Measurements from ENCODE around the gene CDH19.

Gene CDH19

DNA sequence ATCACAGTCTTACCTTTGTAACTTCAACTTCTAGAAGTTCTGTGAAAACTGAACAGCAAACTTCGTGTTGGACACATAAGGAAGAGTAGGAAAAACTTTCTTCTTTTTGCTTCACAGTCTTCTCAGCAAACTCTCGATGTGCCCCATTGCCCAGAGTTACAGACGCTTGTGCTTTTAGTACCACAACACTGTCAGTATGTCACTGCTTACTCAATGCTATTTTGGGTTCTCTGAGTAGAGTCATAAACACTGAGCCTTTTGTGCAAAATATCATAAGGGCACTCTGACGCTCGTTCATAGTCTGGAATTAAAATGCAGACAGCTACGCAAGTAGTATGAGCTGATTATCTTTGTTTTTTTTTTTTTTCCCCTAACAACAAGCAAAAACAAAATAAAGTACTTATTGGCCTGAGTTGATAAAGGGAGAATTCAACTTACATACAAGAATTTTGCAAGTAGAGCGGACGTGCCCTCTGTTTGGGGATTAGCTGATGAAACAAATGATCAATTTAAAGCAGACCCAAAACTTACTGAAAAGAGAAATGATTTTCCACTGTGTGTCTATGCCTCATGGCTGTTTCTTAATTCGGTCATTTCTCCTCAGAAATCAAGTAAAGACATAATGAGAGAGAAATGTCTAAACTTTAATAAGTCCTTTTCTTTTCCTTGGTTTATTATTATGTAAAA is at the start of gene CDH19:
TSS of gene CDH19 (minus strand) at position 150 of the 687 bp plus-strand sequence. CDS start 31,886 bp downstream, outside the sequence.
- no peak for FAIRE-seq

- FAIRE-seq, result no peak
These were observed 43.8 kb upstream of the CDH19 start for GRCh38 chr18:66647671-66648070.

GRCh38 chr18:66646609-66647008 is 42.7 kb upstream of the CDH19 start:
- FAIRE-seq, result no peak

GRCh38 chr18:66645983-66646382 is 42.1 kb upstream of the CDH19 start:
- FAIRE-seq, result no peak

- FAIRE-seq, result no peak
These were observed 37.2 kb upstream of the CDH19 start for GRCh38 chr18:66641056-66641455.

DNA sequence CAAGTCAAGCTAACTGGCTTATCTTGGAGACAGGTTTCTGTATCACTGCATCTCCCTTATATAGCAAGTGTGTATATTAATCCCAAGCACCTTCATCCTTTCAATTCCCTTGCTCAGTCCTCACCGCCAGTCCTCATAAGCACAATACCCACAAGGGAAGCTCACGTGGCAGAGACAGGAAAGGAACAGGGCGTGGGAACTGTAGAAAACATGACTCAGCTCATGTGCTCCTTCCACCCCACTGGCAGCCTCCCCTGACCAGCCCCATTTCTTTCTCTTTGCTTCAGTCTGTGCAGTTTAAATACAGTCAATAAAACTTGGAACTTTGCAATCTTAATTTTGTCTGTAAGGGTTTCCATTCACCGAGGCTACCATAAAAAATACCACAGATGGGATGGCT is 36.5 kb upstream of the CDH19 start:
- FAIRE-seq, result no peak

GRCh38 chr18:66638856-66639629 is 35.2 kb upstream of the CDH19 start:
- no peak for FAIRE-seq

DNA sequence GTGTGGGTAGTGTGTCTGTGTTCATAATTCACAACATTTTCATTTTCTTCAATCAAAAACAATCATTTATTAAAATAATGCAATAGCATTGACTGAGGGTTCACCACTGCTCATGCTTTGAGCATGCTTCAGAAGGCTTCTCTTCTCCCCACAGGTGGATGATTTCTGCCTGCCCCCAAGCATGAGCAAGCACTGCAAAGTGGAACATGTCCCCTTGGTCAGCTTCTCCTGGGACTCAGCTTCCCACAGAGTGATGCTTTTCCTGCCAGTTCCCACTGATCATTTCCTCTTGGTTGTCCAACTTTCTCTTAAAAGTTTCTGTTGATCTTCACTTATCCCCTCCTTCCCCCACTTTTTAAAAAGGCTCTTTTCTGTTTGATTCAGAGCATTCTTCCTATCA is 31.5 kb upstream of the CDH19 start:
- no peak for FAIRE-seq

DNA sequence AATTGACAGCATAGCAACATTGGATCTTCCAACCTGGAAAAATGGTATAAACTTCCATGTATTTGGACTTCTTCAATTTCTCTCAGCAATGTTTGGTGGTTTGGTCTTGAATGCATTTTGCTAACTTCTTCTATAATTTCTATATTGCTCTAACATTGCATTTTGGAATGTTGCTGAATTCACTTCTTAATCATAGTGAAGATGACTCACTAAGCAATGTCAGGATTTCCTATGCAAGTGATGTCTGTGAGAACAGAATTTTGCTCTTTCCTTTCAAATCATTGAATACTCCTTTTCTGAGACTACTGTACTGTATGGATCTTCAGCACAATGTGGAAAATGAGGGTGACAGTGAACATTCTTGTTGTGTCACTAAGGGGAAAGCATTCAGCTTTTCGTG is 28.9 kb upstream of the CDH19 start:
- no peak for FAIRE-seq

GRCh38 chr18:66630831-66631230 is 26.9 kb upstream of the CDH19 start:
- FAIRE-seq, result no peak

DNA sequence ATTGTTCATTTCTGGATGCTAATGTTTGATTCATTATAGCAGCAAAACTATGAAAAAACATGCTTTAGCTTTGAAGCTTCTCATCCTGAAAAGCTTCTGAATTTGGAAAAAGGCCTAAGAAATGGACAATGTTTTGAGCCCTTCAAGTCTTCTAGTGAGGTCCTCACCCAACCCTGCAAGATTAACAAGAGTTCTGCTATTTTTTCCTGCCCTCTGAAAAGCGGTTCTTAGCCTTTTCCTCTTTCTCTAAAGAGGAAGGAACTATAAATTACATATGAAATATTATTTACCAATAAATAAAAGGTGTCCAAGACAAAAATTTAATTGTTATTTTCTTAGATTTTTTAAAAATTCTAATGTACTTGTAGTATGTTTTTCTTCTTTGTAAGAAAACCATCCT is 19.9 kb upstream of the CDH19 start:
- FAIRE-seq, result no peak

GRCh38 chr18:66621816-66622576 is 18.1 kb upstream of the CDH19 start:
- FAIRE-seq, result no peak

DNA sequence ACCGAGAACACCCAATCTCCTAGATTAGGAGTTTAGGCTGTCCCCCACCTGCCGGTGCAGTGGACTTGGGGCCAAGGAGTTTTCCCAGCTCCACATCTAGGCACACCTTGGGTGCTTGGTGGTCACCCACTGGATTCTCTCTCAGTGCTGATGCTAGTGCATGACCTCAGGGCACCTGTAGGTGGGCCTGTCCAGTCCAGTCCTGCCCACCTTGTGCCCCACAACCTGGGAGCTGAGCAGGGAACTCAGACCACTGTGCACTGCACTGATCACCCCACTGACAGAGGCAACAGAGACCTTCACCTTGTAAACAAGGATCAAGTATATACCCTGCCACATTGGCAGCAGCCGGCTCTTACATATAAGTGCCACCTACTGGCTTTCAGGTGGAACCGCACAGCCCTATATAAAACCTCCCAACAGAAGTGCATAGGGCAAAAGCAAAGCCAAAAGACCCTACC is 12.7 kb upstream of the CDH19 start:
- FAIRE-seq, result no peak

- FAIRE-seq, result no peak
These were observed 11.3 kb upstream of the CDH19 start for GRCh38 chr18:66615176-66615575.

GRCh38 chr18:66607632-66608031 is 3.7 kb upstream of the CDH19 start:
- peak; percentile 38 for FAIRE-seq

DNA sequence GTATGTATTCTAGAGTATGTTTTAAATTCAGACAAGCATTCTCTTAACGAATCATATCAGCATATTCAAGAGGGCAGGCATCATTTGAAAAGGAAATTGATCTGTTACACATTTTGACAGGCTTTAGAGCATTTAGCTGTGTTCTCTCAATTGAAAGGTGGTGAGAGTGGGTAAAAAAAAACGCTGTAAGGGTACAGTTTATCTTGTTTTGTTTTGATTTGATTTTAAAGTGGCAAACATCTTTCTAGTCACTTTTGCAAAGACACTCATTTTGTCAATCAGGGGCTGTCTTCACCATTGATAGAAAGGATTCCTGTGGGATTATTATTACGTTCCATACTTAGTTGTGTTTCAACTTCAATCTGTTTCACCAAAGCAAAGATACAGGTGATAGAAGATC is 2.2 kb downstream of the CDH19 start:
- FAIRE-seq, result no peak

DNA sequence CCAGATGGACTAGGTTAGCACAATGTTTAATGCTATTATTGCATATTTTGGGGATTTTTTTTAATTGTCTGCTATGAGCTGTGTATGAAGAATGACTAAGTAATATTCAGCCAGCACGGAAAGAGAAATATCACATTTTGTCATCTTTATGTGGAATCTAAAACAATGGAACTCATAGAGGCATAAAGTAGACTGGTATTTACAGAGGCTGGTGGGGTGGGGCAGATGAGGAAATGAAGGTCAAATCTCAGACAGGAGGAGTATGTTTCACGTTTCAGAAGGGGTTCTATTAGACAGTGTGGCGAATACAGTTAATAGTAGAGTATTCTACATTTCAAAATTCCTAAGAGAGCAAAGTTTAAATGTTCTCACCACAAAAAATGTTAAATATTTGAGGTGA is 4.7 kb downstream of the CDH19 start:
- no peak for FAIRE-seq

GRCh38 chr18:66587430-66587829 is 16.5 kb downstream of the CDH19 start:
- FAIRE-seq, result no peak

GRCh38 chr18:66582211-66582610 is 21.7 kb downstream of the CDH19 start:
- no peak for FAIRE-seq

GRCh38 chr18:66575263-66575662 is 28.6 kb downstream of the CDH19 start:
- FAIRE-seq, result no peak

DNA sequence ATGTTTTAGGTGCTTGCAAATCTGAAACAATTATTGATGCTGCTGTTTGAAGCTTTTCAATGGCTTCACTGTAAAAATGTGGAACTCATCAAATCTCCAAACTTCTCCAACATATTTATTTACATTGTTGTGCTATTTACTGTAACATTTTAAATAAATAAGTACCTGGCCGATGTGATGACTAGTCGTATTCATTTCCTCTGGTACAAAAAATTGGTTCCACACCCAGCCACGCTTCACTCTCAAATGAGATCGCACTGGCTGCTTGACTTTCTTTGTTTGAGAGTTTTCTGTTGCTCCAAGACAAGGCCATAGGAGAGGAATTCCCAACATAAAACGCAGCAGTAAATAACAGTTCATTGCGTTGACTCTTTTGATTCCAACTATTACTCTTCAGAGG is 32.0 kb downstream of the CDH19 start:
- FAIRE-seq, result no peak

GRCh38 chr18:66566616-66567015 is 37.3 kb downstream of the CDH19 start:
- FAIRE-seq, result no peak

- no peak for FAIRE-seq
These were observed 39.7 kb downstream of the CDH19 start for GRCh38 chr18:66564236-66564635.

DNA sequence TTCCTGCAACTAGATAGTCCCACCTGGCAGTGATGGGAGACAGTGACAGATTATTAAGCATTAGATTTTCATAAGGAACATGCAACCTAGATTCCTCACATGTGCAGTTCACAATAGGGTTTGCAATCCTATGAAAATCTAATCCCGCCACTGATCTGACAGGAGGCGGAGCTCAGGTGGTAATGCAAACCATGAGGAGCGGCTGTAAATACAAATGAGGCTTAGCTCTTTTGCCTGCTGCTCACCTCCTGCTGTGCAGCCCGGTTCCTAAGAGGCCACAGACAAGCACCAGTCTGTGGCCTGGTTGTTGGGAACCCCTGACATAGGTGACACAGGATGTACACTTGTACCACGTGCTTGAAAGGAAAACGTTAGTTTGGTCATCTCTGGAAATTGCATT is 41.6 kb downstream of the CDH19 start:
- no peak for FAIRE-seq
